ENCODE data around the gene NUDT16L1.

Gene NUDT16L1

DNA sequence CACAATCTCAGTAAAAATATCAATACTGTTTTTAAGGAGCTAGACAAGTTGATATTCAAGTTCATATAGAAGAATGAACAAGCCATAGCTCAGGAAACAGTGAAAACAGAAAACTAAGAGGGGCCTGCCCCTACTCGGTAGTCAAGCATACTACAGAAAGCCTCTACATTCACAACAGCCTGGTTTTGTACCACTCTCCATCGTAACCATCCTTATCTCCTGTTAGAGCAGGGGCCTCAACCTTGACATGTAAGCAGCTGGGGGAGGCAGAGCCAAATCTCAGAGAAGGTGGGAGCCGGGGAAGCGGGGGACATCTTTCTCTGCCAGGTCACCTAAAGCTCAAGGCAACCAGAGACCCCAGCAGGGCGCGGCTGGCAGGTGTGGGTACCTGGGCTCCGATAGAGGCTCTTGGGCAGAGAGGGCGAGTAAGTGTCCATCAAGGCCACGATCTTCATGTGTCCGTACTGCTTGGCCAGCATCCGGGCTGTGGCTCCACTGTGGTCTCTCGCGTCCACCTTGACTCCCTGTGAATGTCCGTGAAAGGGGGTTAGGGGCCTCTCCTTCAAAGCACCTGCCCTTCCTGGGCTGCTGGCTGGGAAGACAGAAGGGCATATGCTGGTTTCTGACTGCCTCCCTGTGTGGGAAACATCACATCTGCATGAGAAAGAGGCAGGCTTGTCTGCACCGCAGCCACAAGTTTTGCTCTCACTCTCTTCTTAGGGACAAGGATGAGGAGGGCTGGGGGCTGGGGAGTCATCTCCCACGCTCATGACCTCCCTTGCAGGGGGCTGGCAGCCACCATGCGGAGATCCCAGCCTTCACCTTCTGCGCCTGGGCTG, 20.5 kb downstream of the NUDT16L1 start:
- H3K9me3 ChIP-seq (ENCODE audit: control insufficient read depth, low read length), result no peaks in the 10 kb centered on the region
- no peak overlapping the region for H3K4me2 ChIP-seq (ENCODE audit: low read length)
- no peak for TF ChIP-seq CTCF (IDR thresholded peaks at IDR 0.05)
- no peak overlapping the region for H2AFZ ChIP-seq
- no peak overlapping the region for H3K4me3 ChIP-seq (ENCODE audit: low read depth, low read length)
- no peak overlapping the region for H3K27ac ChIP-seq
- H3K79me2 ChIP-seq, result no peaks in the 10 kb centered on the region
- H3K36me3 ChIP-seq (ENCODE audit: control insufficient read depth, insufficient read depth, low read length), result no peaks in the 10 kb centered on the region
- no peaks in the 10 kb centered on the region for H3K27me3 ChIP-seq (ENCODE audit: control insufficient read depth, insufficient read depth, low read length)
- no peaks in the 10 kb centered on the region for H3K4me1 ChIP-seq
- no peak overlapping the region for H3K9ac ChIP-seq

GRCh38 chr16:4714996-4715395, 21.6 kb downstream of the NUDT16L1 start:
- no peak overlapping the region for H2AFZ ChIP-seq
- H3K79me2 ChIP-seq, result no peaks in the 10 kb centered on the region
- H3K4me3 ChIP-seq (ENCODE audit: low read depth, low read length), result no peak overlapping the region
- no peak for TF ChIP-seq CTCF (IDR thresholded peaks at IDR 0.05)
- H3K9me3 ChIP-seq (ENCODE audit: control insufficient read depth, low read length), result no peaks in the 10 kb centered on the region
- no peaks in the 10 kb centered on the region for H3K36me3 ChIP-seq (ENCODE audit: control insufficient read depth, insufficient read depth, low read length)
- no peaks in the 10 kb centered on the region for H3K4me1 ChIP-seq
- no peaks in the 10 kb centered on the region for H3K27me3 ChIP-seq (ENCODE audit: control insufficient read depth, insufficient read depth, low read length)
- no peak overlapping the region for H3K27ac ChIP-seq
- H3K4me2 ChIP-seq (ENCODE audit: low read length), result no peak overlapping the region
- no peak overlapping the region for H3K9ac ChIP-seq

GRCh38 chr16:4718466-4718865, 25.1 kb downstream of the NUDT16L1 start:
- Histone ChIP-seq H3K79me2 (no peaks in the 10 kb centered on the region), H3K9ac (no peak overlapping the region), H3K4me1 (no peaks in the 10 kb centered on the region), H3K4me3 (ENCODE audit: low read depth, low read length) (no peak overlapping the region), H3K36me3 (ENCODE audit: control insufficient read depth, insufficient read depth, low read length) (no peaks in the 10 kb centered on the region), H3K27ac (no peak overlapping the region), H3K9me3 (ENCODE audit: control insufficient read depth, low read length) (no peaks in the 10 kb centered on the region), H3K27me3 (ENCODE audit: control insufficient read depth, insufficient read depth, low read length) (no peaks in the 10 kb centered on the region), H2AFZ (no peak overlapping the region), H3K4me2 (ENCODE audit: low read length) (no peak overlapping the region)
- no peak for TF ChIP-seq CTCF (IDR thresholded peaks at IDR 0.05)

DNA sequence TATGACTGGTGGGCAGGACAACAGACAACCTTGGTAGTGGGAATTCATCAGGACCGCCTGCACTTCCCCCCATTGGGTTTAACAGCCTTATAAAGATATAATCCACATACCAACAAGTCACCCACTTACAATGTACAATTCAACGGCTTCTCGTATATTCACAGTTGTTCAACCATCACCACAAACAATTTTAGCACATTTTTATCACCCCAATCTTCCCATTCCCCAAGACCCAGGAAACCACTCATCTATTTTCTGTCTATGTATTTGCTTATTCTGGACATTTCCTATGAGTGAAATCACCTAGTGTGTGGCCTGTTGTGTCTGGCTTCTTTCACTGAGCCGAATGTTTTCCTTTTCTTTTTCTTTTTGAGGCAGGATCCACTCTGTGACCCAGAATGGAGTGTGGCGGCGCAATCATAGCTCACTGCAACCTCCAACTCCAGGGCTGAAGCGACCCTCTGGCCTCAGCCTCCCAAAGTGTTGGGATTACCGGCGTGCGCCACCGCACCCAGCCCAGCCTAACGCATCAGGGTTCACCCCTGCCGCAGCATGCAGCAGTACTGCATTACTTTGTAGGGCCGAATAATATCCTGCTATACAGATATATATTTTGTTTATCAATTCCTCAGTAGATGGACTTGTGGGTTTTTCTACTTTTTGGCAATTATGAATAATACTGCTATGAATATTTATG, 29.9 kb downstream of the NUDT16L1 start:
- no peaks in the 10 kb centered on the region for H3K9me3 ChIP-seq (ENCODE audit: control insufficient read depth, low read length)
- H3K4me1 ChIP-seq, result no peaks in the 10 kb centered on the region
- no peaks in the 10 kb centered on the region for H3K36me3 ChIP-seq (ENCODE audit: control insufficient read depth, insufficient read depth, low read length)
- no peak for TF ChIP-seq CTCF (IDR thresholded peaks at IDR 0.05)
- H3K4me3 ChIP-seq (ENCODE audit: low read depth, low read length), result no peak overlapping the region
- H3K9ac ChIP-seq, result no peak overlapping the region
- no peaks in the 10 kb centered on the region for H3K79me2 ChIP-seq
- H3K4me2 ChIP-seq (ENCODE audit: low read length), result no peak overlapping the region
- H3K27ac ChIP-seq, result no peak overlapping the region
- H2AFZ ChIP-seq, result no peak overlapping the region
- H3K27me3 ChIP-seq (ENCODE audit: control insufficient read depth, insufficient read depth, low read length), result no peaks in the 10 kb centered on the region
